HG03354 (cell line): ENCODE data around the gene NMT2.
"Not testable (repeated sequence)": the region's sequence is repeated elsewhere in the genome, so short reads cannot be mapped to it uniquely, and the experiment has no call there.

Experiments
- ATAC-seq: cut with Tn5 transposase; IDR thresholded peaks from one replicate; pipeline ENCODE4 v1.9.1; 2021; ENCODE audit warnings: mild to moderate bottlenecking; ENCODE audit not compliant: unreplicated experiment, poor library complexity, severe bottlenecking

The NMT2 gene

DNA sequence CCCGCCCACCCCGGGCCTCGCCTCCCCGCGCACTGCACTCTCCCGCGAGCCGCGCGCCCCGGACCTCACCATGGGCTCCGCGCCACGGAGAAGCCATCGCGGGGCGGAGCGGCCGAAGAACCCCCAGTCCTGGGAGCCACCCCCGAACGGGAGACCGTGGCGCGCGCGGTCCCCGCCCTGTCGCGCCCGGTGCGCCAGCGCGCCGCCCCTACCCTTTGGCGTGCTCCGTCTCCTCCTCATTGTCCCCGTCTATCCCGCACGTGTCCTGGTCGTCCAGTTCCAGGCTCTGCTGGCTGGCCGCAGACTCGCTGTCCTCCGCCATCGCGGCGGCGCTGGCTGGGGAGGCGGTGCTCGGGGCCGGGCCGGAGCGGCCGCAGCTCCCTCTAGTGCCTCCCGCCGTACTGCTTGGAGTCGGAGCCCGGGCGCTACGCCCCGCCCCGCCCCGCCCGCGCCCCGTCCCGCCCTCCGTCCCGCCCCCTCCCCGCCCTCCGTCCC lies at the start of gene NMT2:
NMT2 (minus strand) TSS at position 403 of the 495 bp plus-strand sequence; CDS start at position 322, 81 bp downstream.
- peak; percentile 86 for ATAC-seq

GRCh38 chr10:15216700-15217099 lies 48.2 kb upstream of the NMT2 start:
- no peak for ATAC-seq

GRCh38 chr10:15214237-15214636 lies 45.7 kb upstream of the NMT2 start:
- ATAC-seq, result no peak

DNA sequence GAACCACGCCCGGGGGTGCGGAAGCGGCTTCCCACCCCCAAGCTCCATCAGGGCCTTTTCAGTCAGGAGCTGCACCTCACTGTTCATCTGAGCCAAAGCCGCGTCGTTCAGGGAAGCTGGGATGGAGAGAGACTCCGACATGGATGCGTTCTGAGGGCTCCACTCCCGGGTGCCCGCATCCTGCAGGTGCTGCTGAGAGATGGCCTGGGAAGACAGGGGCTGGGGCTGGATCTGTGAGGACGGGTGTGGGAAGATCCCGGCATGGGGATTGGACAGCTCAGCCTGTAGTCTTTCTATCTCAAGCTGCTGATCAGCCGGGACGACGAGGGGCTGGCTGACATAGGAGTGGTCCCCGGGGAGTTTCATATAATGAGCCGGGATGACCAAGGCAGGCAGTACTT lies 45.0 kb upstream of the NMT2 start:
- no peak for ATAC-seq

- no peak for ATAC-seq
Measured at GRCh38 chr10:15211464-15211979, 43.0 kb upstream of the NMT2 start.

GRCh38 chr10:15210521-15210920 lies 42.0 kb upstream of the NMT2 start:
- no peak for ATAC-seq

GRCh38 chr10:15209827-15210509 lies 41.5 kb upstream of the NMT2 start:
- peak; percentile 79 for ATAC-seq

DNA sequence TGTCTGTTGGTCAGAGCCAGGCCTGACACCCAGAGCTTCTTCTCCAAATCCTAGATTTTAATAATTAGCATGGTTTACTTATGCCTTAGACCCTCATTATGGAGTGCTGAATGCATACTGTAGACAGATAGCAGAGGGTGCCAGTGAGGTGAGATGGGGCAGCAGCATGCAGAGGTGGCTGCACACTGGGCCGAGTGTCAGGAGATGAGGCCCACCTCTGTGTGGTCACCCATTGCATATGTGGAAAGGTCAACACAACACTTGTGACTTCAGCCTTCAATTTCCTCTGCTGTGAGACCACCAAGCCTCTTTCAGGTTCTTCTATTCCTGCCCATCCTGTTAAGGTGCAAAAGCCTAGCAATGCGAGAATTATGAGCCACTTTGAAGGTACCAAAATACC lies 39.7 kb upstream of the NMT2 start:
- no peak for ATAC-seq

DNA sequence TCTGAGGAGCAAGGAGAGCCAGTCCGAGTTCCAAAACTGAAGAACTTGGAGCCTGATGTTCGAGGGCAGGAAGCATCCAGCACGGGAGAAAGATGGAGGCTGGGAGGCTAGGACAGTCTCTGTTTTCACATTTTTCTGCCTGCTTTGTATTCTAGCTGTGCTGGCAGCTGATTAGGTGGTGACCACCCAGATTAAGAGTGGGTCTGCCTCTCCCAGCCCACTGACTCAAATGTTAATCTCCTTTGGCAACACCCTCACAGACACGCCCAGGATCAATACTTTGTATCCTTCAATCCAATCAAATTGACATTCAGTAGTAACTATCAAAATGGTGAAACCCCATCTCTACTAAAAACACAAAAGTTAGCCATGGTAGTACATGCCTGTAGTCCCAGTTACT lies 38.9 kb upstream of the NMT2 start:
- not testable (repeated sequence) for ATAC-seq

DNA sequence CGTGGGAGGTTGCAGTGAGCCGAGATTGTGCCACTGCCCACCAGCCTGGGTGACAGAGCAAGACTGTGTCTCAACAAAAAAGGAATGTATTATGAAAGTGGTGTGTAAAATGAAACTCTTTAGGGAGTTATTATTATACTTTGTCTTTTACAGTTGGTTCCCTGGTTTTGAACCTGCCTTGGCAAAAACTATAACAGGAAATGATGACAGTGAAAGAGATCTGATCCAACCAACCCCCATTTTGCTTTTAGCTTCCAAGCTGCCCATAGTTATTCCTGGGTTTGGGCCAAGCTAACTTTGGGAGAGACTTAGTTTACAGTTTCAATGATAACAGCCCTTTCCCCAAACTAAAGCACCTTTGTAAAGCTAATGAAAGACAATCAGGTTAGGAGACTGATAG lies 34.1 kb upstream of the NMT2 start:
- no peak for ATAC-seq

DNA sequence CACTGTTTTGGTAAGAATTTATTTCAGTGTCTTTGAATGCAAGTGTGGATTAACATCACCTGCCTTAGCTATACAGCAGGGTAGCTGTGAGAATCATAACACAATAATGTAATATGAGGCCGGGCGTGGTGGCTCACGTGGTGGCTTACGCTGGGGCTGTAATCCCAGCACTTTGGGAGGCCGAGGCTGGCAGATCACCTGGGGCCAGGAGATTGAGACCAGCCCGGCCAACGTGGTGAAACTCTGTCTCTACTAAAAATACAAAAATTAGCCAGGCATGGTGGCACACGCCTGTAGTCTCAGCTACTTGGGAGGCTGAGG lies 33.8 kb upstream of the NMT2 start:
- not testable (repeated sequence) for ATAC-seq

DNA sequence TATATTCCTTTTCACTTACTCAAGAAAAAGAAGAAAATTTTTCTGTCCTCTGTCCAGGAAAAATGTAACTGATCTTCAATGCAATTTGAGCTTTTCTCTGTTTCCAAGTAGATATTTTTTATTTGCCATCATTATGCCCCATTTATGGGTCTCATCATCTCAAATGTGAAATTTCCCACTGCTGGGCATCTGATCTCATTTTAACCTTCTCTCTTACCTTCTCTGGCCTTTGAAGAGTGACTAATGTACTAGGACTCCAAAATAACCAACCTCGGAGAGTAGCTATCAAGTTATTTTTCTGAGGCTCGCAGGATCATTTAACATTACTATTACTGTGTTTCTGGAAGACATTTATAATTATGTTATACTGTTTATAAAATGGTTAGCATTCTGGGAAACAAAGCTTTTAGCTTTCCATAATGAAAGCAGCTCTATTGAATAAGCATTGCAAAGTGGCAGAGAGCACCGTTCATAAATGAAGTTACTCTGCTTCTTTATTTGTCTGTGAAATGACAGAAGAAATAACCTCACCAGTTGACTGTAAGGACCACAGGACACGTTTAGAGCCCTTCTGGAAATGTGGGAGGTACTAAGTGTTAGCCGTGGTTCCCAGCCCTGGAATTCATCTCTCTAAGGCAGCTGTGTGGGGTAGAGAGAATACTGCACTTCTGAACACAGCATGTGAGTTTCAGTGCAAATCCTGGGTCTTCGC lies 33.3 kb upstream of the NMT2 start:
- ATAC-seq, result no peak

- ATAC-seq, result no peak
Measured at GRCh38 chr10:15200626-15201025, 32.1 kb upstream of the NMT2 start.

GRCh38 chr10:15197911-15198310 lies 29.4 kb upstream of the NMT2 start:
- no peak for ATAC-seq

DNA sequence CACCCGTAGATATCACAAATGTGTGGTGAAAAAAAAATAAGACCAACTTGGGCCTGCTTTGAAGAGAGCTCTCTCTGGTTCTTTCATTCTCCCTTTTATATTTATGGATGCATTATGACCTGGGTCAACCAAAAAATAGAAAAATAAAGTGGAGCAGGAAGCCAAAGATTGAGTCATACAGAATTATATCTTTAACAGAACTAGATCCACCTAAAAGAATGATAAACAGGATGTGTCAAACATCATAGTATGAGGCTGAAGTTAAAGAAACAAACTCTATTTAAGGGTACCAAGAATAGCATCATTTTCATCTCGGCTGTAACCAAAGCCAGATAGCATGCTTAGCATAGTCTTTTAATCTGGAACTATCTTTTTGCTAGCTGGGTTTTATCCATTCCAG lies 28.8 kb upstream of the NMT2 start:
- ATAC-seq, result no peak

- ATAC-seq, result no peak
Measured at GRCh38 chr10:15196021-15196834, 27.7 kb upstream of the NMT2 start.

- ATAC-seq, result no peak
Measured at GRCh38 chr10:15189133-15189885, 20.8 kb upstream of the NMT2 start.

GRCh38 chr10:15188603-15189002 lies 20.1 kb upstream of the NMT2 start:
- no peak for ATAC-seq

DNA sequence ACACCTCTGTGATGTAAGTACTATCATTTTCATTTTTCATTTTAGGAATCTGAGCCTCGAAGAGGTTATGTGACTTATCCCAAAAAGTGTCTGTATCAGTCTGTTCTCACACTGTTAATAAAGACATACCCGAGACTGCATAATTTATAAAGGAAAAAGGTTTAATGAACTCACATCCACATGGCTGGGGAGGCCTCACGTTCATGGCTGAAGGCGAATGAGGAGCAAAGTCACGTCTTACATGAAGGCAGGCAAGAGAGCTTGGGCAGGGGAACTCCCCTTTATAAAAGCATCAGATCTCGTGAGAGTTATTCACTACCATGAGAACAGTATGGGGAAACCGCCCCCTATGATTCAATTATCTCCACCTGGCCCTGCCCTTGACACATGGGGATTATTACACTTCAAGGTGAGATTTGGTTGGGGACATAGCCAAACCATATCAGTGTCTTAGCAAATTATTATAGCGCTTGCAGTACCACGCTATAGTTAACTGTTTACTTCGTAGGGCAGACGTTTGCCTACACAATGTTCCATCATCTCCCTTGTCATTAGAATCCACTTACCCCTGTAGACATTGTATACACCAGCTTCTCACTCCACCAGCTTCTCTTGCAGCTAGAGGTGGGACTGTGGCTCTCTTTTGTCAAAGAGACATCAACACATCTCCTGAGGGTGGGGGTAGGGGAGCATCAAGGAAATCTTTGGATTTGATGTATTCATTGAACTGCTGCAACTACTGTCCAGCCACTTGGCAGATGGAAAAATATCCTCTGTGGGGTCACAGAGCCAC lies 15.4 kb upstream of the NMT2 start:
- no peak for ATAC-seq
